Adipocyte (in vitro differentiated cells): ENCODE results near the gene SEPTIN7.

Experiments used
- DNase-seq: peaks from one replicate; pipeline ENCODE4 v3.0.0-alpha.2; 2015; ENCODE audit warnings: low read depth
- H3K27me3 ChIP-seq: replicated peaks from 2 replicates; pipeline ENCODE4 v1.7.0; 2013; ENCODE audit warnings: mild to moderate bottlenecking, low read length, moderate library complexity; ENCODE audit not compliant: control insufficient read depth, insufficient read depth
- H3K36me3 ChIP-seq: 2 replicates; pipeline ENCODE4 v1.7.0; 2013; ENCODE audit warnings: low read length, mild to moderate bottlenecking, moderate library complexity; ENCODE audit not compliant: control insufficient read depth, insufficient read depth, severe bottlenecking
- H3K4me1 ChIP-seq: 2 replicates; pipeline ENCODE4 v1.7.0; 2013; ENCODE audit warnings: mild to moderate bottlenecking, low read length, moderate library complexity; ENCODE audit not compliant: control insufficient read depth, insufficient read depth
- H3K4me3 ChIP-seq: 2 replicates; pipeline ENCODE4 v1.7.0; 2013; ENCODE audit warnings: mild to moderate bottlenecking, low read length, moderate library complexity
- H3K9ac ChIP-seq: 2 replicates; pipeline ENCODE4 v1.7.0; 2013; ENCODE audit warnings: mild to moderate bottlenecking, low read length, moderate library complexity
- H3K9me3 ChIP-seq: 2 replicates; pipeline ENCODE4 v1.7.0; 2013; ENCODE audit warnings: mild to moderate bottlenecking, low read length, moderate library complexity; ENCODE audit not compliant: control insufficient read depth

The SEPTIN7 gene

DNA sequence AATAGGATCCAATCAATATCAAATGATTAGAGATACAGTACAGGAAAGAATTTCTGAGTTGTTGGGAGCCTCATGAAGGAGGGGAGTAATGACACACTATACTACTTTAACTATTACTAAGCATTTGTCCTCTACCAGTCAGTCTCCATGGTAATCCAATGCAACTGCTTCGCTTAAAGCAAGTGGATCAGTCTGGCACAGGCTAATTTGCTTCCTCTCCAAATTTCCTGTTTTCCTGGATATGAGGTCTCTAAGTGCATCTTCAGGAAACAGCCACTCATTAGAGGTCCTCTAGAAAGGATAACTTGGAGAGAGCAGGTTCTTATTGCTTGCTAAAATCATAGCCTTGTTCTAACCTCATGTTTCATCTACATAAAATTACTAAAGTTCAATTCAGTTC lies 8.4 kb upstream of the SEPTIN7 start:
- H3K4me1 ChIP-seq = peaks cover 4% of the 10 kb centered on the region
- no peak overlapping the region for H3K9ac ChIP-seq
- H3K27me3 ChIP-seq = no peaks in the 10 kb centered on the region
- H3K9me3 ChIP-seq = peaks cover 4% of the 10 kb centered on the region
- no peak for DNase-seq
- no peak overlapping the region for H3K4me3 ChIP-seq
- no peaks in the 10 kb centered on the region for H3K36me3 ChIP-seq

DNA sequence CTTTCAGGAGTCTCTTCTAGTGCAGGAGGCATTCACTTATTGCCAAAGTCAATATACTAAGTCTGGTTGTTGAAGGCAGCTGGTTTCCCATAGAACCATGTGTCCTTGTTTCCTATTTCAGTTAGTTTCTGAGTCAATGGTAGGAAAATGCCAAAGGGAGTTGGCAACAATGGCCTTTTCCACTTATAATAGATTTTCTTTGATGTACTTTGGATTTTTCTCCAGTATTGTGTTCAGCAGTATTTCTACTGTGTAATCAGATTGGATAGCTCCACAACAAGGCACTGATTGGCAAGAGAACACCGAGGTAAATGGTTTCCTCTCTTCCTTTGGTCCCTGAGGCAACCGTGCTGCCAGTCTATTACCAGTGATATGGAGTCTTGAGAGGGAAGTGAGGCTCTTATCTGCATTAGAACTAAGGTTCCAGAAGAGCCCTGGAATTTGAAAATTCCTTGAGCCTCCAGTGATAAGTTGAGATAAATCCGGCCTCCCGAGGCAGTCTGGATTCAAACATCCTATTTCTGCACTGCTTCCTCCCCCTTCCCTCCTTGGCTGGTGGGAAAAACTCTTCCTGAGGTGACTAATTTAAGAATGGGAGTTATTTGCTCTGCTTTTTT lies 7.9 kb upstream of the SEPTIN7 start:
- peak; percentile 46 for DNase-seq
- Histone ChIP-seq H3K9ac (no peak overlapping the region), H3K9me3 (peaks cover 4% of the 10 kb centered on the region), H3K4me1 (peaks cover 4% of the 10 kb centered on the region), H3K4me3 (peak overlapping the region; percentile 21), H3K36me3 (no peaks in the 10 kb centered on the region), H3K27me3 (no peaks in the 10 kb centered on the region)

DNA sequence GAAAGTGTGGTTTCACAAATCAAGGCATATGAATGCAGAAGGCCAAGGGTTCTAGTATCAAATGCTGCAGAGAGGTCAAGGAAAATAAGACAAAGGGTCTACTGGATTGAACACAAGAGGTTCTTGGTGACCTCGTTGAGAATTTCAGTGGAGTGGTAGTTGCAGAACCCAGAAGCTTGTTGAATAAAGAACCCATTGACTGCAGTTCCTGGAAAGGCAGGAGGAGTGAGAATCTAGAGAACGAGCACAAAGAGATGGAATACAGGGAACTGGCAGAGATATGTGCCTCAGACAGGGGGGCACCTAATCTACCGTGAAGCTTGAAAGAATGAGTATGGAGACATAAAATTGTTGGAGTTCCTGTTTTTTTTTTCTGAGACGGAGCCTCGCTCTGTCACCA lies 3.5 kb upstream of the SEPTIN7 start:
- Histone ChIP-seq H3K4me3 (no peak overlapping the region), H3K4me1 (peaks cover 18% of the 10 kb centered on the region), H3K36me3 (no peaks in the 10 kb centered on the region), H3K9ac (no peak overlapping the region), H3K9me3 (no peaks in the 10 kb centered on the region), H3K27me3 (no peaks in the 10 kb centered on the region)
- DNase-seq = no peak

DNA sequence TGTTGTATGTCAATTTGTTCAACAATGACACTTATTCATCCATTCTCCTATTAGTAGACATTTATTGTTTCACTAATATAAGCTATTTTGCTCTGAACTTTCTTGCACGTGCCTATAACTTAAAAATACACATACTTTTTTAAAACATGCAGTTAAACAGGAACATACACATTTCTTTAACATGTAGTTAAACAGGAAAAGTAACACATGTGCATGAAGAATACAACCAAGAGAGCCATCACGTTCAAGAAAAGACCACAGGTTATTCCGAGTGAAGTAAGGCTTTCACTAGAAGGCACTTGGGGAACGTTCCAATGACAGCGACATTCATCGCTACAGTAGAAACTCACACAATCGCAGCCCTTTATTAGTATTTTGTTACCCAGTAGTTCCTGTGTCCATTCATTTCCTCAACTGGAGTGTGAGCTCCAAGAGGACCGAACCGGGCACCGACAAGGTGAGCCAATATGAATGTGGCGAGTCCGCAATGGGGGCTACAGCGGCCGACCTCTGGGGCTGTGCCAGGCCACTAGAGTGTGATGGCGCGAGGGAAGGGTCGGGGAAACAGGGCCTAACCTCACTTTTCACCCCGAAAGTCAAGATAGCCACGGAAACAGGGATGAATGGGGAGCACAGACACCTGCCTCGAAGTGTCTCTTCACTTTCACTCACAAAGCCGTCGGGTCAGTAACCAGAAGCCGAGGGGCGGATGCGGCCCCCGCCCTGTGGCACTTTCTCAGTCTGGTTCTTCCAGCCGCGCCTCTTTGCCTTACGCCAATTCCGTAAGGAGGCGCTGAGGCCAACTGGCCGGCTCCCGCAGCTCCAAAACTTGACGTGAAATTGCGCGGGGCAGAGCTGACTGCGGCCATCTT lies 775 bp upstream of the SEPTIN7 start:
- H3K9ac ChIP-seq = peak overlapping the region; percentile 87
- peak; percentile 91 for DNase-seq
- peak overlapping the region; percentile 88 for H3K4me3 ChIP-seq
- no peaks in the 10 kb centered on the region for H3K9me3 ChIP-seq
- no peaks in the 10 kb centered on the region for H3K36me3 ChIP-seq
- H3K4me1 ChIP-seq = peaks cover 24% of the 10 kb centered on the region
- no peaks in the 10 kb centered on the region for H3K27me3 ChIP-seq

DNA sequence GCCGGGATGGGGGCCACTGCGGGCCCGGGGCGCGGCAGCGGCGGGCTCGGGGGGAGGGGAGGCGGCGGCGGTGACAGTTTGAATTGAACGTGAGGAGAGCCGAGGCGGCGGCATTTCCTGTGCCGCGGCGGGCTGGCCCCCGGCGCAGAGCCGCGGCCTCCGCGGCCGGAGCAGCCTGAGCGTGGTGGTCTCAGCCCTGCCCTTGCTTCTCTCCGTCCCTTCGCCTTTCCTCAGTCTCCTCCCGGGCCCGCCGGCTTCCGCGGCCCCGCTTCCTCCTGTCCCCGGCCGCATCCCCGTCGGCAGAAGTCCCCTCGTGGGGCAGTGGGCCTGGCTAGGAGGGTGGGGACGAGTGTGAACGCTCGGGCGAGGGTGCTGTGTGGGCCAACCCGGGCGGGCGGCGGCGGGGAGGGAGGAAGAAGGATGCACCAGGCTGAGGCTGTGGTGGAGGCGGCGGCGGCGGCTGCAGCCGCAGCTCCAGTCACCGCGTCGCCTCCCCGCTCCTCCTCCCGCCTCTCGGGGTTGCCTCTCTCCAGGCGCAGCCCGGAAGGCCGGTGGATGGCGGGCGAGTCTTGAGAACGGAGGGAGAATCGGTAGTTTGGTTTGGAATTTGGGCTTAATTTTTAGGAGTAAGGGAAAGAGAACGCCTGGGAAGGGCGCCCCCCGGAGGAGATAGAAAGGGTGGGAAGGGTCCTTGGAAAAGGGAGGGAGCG lies 690 bp downstream of the SEPTIN7 start:
- peak; percentile 89 for DNase-seq
- H3K27me3 ChIP-seq = no peaks in the 10 kb centered on the region
- peaks cover 24% of the 10 kb centered on the region for H3K4me1 ChIP-seq
- peak overlapping the region; percentile 88 for H3K4me3 ChIP-seq
- H3K36me3 ChIP-seq = no peaks in the 10 kb centered on the region
- no peaks in the 10 kb centered on the region for H3K9me3 ChIP-seq
- peak overlapping the region; percentile 87 for H3K9ac ChIP-seq

DNA sequence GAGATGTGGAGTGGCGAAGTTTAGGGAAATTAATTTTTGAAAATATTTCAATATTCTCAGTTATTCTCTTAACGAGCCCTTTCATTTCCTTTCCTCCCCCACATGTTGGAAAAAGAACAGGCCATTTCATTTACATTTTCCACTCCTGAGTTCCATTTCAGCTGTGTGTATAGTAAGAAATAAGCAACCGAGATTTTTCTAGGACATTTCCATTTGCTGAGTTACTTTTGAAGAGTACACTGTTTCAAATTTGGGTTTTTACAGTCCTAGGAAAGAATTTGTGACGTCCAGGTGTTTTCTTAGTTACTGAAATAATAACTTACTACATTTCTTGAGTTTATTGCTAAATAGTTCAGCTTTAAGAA lies 1.2 kb downstream of the SEPTIN7 start:
- Histone ChIP-seq H3K27me3 (no peaks in the 10 kb centered on the region), H3K4me3 (peak overlapping the region; percentile 88), H3K4me1 (peaks cover 24% of the 10 kb centered on the region), H3K9ac (peak overlapping the region; percentile 87), H3K36me3 (no peaks in the 10 kb centered on the region), H3K9me3 (no peaks in the 10 kb centered on the region)
- DNase-seq = no peak

DNA sequence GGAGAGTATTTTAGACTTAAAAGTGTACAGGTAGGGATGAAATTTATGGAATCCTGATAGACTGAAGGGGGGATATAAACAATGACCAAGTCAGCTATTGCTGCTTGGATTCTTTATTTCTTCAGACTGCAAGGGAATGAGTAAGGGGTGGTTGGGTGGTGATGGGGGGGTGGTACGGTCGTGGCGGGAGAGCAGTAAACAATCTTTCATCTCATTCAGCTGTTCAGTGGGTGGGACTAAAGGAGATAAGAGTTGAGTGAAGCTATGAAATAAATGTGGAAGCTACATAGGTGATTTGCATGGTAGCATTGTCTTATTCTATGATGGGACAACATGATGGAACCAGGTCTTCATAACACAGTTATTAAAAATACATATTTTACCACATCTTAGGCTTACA lies 1.8 kb downstream of the SEPTIN7 start:
- H3K36me3 ChIP-seq = no peaks in the 10 kb centered on the region
- DNase-seq = no peak
- peak overlapping the region; percentile 88 for H3K4me3 ChIP-seq
- peaks cover 24% of the 10 kb centered on the region for H3K4me1 ChIP-seq
- peak overlapping the region; percentile 87 for H3K9ac ChIP-seq
- no peaks in the 10 kb centered on the region for H3K9me3 ChIP-seq
- H3K27me3 ChIP-seq = no peaks in the 10 kb centered on the region

DNA sequence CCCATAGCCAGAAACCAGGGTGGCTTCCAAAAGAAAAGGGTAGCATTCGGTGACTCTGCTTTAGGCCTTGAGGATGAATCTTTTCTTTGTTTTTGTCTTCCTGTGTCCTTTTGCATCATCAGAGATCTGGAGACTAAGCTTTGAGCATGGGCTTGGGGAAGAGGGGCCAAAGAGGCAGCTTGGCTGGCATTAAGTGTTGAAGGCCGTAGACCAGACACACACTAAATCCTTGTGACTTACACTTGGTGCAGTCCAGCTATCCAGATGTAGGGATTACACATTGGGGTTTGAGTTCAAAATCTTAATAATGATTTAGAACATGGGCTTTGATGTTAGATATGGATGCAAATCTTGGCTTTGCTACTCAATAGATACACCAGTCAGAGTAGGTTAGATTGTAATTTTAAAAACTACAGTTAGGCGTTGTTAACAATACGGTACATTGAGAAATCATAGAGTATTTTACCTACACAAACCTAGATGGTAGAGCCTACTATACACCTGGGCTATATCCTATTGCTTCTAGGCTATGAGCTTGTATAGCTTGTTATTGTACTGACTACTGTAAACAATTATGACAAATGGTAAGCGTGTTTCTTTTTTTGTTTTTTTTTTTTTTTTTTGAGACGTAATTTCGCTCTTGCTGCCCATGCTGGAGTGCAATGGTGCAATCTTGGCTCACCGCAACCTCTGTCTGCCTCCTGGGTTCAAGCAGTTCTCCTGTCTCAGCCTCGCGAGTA lies 3.5 kb downstream of the SEPTIN7 start:
- H3K4me3 ChIP-seq = no peak overlapping the region
- DNase-seq = no peak
- H3K9me3 ChIP-seq = no peaks in the 10 kb centered on the region
- peaks cover 19% of the 10 kb centered on the region for H3K4me1 ChIP-seq
- no peak overlapping the region for H3K9ac ChIP-seq
- no peaks in the 10 kb centered on the region for H3K27me3 ChIP-seq
- H3K36me3 ChIP-seq = no peaks in the 10 kb centered on the region

DNA sequence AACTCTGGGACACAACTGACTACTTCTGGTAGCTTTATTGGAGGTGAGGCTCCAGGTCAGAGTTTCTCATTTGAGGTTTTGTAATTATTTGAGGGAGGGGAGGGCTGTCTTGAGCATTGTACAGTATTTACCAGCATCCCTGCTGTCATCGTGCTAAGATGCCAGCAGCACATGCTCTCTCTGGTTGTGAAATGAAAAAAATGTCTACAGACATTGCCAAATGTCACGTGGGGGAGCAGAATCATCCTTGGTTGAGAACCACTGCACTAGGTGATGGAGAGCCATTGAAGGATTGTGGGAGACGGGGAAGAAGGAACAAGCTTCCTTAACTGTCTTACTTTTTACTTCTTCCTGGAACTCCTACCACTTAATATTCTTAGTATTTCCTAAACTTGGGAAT lies 5.0 kb downstream of the SEPTIN7 start:
- peaks cover 14% of the 10 kb centered on the region for H3K4me1 ChIP-seq
- no peak overlapping the region for H3K4me3 ChIP-seq
- no peaks in the 10 kb centered on the region for H3K9me3 ChIP-seq
- H3K9ac ChIP-seq = no peak overlapping the region
- peak; percentile 17 for DNase-seq
- no peaks in the 10 kb centered on the region for H3K36me3 ChIP-seq
- H3K27me3 ChIP-seq = no peaks in the 10 kb centered on the region

DNA sequence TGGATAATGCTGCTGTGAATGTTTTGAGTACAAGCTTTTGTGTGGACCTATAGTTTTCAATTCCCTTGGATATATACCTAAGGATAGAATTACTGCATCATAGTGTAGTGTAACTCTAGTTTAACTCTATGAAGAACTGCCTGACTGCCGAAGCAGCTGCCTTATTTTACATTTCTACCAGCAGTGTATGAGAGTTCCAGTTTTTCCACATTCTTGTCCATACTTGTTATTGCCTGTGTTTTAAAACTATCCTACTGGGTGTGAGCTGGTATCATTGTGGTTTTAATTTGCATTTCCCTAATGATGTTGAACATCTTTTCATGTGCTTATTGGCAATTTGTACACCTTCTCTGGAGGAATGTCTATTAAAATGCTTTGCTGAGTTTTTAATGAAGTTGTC lies 15.7 kb downstream of the SEPTIN7 start:
- no peak overlapping the region for H3K9ac ChIP-seq
- H3K9me3 ChIP-seq = peaks cover 11% of the 10 kb centered on the region

DNA sequence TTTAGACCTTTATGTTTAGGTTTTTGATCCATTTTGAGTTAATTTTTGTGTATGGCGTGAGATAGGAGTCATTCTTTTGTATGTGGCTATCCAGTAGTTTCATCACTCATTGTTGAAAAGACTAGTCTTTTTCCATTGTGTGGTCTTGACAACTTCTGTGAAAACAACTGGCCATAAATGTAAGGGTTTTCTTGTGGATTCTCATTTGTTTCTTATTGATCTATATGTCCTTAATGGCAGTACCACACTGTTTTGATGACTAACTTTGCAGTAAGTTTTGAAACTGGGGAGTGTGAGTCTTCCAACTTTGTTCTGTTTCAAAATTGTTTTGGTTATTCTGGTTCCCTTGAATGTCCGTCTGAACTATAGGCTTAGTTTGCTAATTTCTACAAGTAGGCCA lies 16.3 kb downstream of the SEPTIN7 start:
- Histone ChIP-seq H3K4me3 (no peak overlapping the region), H3K27me3 (no peaks in the 10 kb centered on the region), H3K36me3 (no peaks in the 10 kb centered on the region), H3K9me3 (peaks cover 11% of the 10 kb centered on the region), H3K4me1 (no peaks in the 10 kb centered on the region), H3K9ac (no peak overlapping the region)
- DNase-seq = no peak

More for the DNA sequence above, 15.7 kb downstream of the SEPTIN7 start:
- no peaks in the 10 kb centered on the region for H3K4me1 ChIP-seq
- no peaks in the 10 kb centered on the region for H3K27me3 ChIP-seq
- no peak overlapping the region for H3K4me3 ChIP-seq
- H3K36me3 ChIP-seq = no peaks in the 10 kb centered on the region
- DNase-seq = no peak
